GM21786 (cell line): ENCODE results near the gene SCUBE3.

ENCODE experiments used
- ATAC-seq: cut with Tn5 transposase; IDR thresholded peaks from one replicate; pipeline ENCODE4 v1.9.1; 2021; ENCODE audit not compliant: unreplicated experiment

Gene SCUBE3

GRCh38 chr6:35181308-35181932, 32.3 kb upstream of the SCUBE3 start:
- ATAC-seq = no peak

DNA sequence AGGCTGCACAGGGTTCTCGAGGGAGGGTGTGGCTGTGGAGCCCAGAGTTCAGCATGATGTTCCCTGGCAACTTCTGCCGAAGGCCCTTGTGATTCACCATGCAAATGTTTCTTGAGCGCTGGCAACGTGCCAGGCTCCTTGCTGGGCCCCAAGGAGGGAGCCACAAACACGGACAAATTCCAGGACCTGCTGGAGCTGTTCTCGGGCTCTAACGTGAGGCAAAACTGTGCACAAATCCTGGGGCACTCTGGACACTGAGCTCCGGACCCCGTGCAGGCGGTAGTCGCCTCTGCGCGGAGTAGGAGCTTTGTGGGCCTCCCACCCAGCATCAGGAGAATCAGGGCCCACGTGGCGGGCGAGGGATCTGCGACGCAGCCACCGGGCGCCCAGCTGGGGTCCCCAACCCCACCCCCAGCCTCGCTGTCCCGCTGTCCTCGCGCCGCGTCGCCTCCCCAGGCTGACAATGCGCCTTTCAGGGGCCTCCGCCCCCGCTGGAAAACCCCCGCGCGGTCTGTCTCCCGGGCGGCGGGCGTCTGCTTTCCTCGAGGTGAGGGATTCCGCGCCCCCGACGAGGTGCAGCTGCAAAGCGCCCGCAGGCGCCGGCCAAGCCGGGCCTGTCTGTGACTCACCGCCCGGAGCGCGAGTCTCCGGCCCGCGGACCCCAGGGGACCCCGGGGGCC, 31.7 kb upstream of the SCUBE3 start:
- ATAC-seq = no peak

DNA sequence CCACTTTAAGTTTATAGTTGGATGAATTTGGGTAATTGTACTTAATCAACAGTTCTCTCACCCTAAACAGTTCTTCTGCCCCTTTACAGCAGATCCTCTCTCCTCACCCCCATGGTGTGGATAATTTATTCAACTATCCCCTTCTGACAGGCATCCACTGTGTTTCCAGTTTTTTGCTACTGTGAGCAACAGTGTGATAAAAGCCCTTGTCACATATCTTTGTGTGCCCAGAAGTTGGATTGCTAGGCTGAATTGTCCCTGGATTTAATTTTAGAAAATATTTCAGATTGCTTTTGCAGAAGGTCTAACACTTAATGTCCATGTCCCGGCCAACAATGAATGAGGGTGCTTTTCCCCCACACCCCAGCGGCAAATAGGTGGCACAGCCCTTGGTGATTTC, 30.5 kb upstream of the SCUBE3 start:
- ATAC-seq = no peak

- ATAC-seq = no peak
Measured at GRCh38 chr6:35183935-35184334, 29.8 kb upstream of the SCUBE3 start.

DNA sequence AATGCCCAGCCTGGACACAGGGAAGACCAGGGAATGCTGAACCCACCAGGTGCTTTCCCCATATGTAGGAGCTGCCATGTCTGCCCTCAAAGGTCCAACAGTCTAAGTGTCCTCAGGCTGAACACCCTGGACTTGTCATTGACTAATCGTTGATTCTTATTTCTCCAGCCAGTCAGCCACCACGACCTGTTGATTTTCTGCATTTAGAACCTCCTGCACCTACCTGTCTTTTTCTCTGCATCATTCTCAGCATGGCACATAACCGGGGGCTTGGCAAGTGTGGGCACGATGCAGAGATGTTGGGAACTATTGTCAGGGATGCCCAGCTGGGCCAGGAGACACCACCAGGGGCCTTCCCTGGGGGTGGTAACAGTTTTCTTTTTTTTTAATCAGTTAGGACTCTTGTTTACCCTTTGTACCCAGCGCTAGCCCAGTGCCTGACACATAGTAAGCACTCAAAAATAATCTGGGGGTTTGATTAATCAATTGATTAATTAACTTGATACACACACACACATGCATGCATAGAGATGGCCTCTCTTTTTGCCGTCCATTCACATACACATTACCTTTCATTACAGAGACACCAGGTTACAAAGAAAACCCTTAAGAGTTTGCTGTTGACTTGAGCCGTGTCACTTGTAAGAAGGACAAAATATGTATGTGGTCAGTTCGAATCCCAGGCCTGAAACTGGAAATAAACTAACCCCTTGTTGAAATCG, 29.0 kb upstream of the SCUBE3 start:
- ATAC-seq = no peak

- ATAC-seq = no peak
Measured at GRCh38 chr6:35185302-35185681, 28.5 kb upstream of the SCUBE3 start.

GRCh38 chr6:35185971-35186370, 27.8 kb upstream of the SCUBE3 start:
- no peak for ATAC-seq

- ATAC-seq = no peak
Measured at GRCh38 chr6:35186571-35186970, 27.2 kb upstream of the SCUBE3 start.

GRCh38 chr6:35188886-35189285, 24.9 kb upstream of the SCUBE3 start:
- ATAC-seq = no peak

- ATAC-seq = no peak
Measured at GRCh38 chr6:35190306-35190705, 23.4 kb upstream of the SCUBE3 start.

DNA sequence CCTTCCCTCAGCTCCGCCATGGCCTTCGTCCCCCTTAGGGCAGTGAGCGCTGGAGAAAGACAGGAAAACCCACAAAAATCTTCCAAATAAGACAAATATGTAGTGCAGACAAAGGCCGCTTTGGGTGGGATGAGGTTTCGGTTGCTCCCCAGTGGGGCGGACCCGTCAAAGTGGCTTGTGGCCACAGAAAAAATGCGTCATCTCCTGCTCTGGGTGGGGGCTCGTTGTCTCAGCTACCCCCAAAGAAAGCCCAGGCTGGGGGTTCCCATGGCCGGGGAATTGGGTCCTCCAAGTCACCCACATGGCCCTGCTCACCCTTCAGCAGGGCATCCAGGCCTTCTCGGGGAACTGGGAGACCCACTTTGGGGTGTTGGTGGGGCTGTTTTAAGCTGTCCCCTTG, 21.9 kb upstream of the SCUBE3 start:
- ATAC-seq = no peak

GRCh38 chr6:35192301-35192860, 21.4 kb upstream of the SCUBE3 start:
- no peak for ATAC-seq

DNA sequence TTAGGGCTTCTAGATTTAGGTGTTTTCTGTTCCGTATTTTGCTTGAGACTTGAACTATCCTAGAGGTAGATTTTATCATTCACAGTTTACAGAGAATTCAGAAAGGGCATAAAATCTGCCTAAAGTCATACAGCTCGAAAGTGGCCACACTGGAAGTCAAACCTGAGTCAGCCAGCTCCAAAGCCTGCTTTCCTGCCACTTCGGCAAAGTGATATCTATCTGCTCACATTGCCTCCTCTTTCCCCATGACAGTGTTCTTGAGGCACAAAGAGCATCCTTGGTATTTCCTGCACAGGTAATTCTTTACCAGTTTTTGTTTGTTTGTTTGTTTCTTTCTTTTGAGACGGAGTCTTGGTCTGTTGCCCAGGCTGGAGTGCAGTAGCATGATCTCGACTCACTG, 19.4 kb upstream of the SCUBE3 start:
- ATAC-seq = no peak

- ATAC-seq = no peak
Measured at GRCh38 chr6:35195120-35195780, 18.5 kb upstream of the SCUBE3 start.

DNA sequence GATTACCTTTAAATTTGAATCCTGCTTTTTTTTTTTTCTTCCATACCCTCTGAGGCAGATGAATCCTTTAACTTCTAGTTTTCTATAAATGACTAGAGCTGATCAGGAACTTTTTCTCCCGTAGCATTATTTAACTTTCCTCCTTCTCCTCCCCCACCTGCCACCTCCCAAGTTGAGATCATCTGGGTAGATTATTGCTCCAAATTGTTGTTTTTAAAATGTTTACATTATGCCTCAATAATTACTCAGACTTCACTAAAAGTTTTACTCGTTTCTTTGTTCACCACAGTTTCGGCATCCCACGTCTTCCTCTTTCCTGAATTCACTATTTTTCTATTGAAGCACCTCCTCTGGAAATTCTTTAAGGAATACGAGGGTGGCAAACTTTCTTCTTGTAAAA, 16.6 kb upstream of the SCUBE3 start:
- ATAC-seq = no peak

DNA sequence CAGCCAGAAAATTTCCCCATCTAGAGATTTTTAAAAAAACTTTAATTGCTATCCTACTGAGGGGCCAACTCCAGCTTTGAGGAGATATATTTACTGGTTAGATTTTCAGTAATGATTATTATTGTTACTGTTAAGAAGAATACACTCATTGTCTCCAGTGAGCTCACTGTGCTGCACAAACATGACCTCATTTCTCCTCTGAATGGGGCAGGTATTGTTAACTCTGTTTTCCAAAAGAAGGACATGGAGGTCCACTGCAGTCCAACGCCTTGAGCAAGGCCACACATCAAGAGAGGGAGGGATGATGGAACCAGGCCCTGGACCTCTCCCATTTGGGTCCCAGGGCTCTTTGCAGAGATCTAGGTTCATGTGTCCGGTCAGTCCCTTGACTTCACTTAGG, 13.9 kb upstream of the SCUBE3 start:
- ATAC-seq = no peak

GRCh38 chr6:35202066-35202546, 11.7 kb upstream of the SCUBE3 start:
- ATAC-seq = no peak

GRCh38 chr6:35203152-35203670, 10.5 kb upstream of the SCUBE3 start:
- no peak for ATAC-seq

- ATAC-seq = no peak
Measured at GRCh38 chr6:35203680-35204079, 10.1 kb upstream of the SCUBE3 start.

DNA sequence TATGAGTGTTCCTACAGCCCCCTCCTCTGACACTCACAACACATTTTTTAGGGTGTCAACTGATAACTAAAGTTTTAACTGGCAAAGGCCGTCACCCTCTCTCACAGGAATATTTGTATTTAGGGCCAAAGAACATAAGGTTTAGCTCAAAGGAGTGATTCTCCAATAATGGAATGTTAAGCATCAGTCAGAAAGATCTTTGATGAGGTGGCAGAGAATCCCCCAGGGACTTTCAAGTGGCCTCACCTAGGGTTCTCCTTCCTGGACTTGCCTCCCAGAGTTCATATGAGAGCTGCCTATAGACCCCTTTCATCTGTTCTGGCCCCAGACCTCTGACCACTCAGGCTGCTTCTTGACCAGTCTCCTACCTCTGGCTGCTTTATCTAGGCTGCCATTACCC, 7.4 kb upstream of the SCUBE3 start:
- no peak for ATAC-seq

DNA sequence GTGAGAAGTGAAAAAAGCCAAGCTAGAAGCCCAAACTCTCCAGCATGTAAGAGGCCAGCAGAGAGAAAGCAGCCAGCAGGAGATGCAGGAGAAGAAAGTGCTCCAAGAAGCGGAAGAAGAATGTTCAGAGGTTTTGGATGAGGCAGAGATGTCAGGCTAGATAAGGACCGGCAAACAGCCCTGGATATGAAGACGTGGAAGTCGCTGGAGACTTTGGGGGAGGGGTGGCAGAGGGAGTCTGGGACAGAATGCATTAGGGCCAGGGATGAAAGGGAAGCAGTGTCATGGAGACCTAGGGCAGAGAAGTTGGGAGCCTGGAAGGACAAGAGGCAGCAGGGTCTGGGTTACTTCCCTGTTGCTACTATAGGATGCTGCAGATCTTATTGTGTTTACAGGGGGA, 5.3 kb upstream of the SCUBE3 start:
- no peak for ATAC-seq
